Activated CD4-positive, alpha-beta T cell treated with anti-CD3 and anti-CD28 coated beads, Interleukin-10, Interleukin-2, amounts not matched to agents 100 ng/mL and 50 ng/mL, durations not matched to agents 16 hours and 8 hours (primary cell): ENCODE data around the gene EOMES.
"Not testable (repeated sequence)": the region's sequence is repeated elsewhere in the genome, so short reads cannot be mapped to it uniquely, and the experiment has no call there.

Experiments used
- DNase-seq: peaks from one replicate; pipeline ENCODE4 v3.0.0-alpha.2; 2020

Gene EOMES

DNA sequence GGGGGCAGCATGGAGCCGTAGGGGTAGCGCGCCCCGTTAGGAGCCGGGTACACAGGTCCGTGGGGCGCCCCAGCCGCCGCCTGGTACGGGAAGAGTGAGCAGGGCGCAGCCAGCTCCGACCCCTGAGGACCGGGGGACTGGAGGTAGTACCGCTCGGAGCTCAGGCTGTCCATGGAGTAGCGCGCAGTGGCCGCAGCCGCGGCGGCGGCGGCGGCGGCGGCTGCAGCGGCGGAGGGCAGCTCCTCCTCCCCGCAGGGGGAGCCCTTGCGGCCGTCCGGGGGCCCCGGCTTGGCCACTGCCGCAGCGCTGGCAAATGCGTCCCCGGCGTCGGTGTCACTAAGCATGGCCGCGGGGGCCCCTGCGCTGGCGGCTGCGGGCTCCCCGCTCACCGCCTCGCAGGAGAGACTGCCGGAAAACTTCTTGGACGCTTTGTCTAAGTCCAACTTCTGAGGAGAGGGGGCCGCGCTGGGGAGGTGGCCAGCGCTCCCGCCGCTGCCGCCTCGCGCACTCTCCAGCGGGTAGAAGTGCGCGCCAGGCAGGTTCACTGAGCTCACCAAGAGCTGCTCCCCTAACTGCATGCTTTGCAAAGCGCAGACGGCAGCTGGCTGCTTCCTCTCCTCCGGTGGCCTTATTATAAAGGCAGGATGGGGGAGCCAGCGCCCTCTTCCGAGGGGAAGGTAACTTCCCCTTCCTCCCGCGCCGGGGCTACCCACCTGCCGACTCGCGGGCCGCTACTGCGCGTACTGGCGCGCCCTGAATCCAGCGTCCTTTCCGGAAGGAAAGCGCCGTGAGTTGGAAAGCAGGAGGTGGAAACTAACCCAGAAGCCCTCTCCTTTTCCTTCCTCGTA is at the start of gene EOMES:
EOMES (minus strand) TSS at position 607 of the 848 bp plus-strand sequence; CDS start at position 578, 29 bp downstream.
- DNase-seq, result peak; percentile 82

DNA sequence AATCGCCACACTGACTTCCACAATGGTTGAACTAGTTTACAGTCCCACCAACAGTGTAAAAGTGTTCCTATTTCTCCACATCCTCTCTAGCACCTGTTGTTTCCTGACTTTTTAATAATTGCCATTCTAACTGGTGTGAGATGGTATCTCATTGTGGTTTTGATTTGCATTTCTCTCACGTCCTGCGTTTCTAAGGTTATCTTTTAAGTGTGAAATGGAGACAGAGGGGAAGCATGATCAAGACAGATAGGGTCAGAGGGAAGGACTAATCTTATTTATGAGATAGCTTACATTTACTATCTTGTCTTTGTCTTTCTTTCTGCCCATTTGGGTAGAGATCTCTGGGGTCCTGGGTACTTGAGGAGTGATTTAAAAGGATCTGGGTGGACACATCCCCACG is 48.3 kb upstream of the EOMES start:
- DNase-seq, result not testable (repeated sequence)

DNA sequence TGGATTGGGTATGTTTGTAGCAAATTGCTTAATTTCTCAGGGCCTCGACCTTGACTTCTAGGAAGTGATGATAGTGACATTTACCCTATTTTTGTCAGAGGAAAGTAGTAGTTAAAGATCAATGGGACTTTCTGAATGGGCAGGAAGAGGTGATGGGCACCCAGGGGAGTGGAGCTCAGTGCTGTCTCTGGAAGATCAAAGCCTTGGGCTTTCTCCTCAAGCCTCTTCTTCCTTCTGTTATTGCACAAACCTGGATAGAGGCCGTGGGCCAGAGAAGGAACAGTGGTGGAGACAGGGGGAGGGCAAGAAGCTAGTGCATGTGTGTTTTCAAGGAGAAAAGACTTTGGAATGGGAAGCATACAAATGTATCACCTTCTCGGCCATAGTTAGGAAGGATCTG is 44.9 kb upstream of the EOMES start:
- DNase-seq, result no peak

DNA sequence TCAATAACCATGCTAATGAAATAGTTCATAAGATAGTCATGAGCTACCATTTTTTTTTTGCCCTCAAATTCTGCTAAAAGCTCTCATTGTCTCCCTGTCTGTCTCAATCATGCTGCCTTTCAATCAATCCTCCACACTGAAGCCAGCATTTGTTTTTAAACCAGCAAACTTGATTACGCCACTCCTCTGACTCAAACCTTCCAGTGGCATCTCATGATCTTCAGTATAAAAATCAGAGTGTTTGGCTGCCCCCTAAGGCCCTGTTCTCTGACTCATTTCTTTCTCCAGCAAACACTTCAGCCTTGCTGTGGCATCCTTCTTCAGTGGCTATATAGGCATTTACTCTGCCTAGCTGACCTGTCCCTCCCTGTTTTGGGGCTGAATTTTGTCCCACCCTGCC is 36.0 kb upstream of the EOMES start:
- peak; percentile 64 for DNase-seq

DNA sequence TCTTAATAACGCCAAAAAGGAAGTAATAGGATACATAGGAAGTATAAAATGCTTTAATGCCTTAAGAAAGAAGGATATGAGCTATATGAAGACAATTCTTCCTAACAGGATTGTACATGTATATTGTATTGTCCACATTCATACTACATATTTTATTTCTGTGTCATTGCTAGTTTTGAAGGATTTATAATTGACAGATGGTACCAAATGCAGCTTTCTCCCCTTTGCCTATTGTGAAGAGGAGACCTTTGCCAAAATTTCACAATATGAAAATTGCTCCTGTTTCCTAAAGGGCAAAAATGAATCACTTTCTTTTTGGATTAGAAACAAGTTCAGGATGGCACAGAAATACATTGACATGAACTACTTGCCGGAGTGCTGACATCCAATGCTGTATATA is 34.8 kb upstream of the EOMES start:
- DNase-seq, result no peak

DNA sequence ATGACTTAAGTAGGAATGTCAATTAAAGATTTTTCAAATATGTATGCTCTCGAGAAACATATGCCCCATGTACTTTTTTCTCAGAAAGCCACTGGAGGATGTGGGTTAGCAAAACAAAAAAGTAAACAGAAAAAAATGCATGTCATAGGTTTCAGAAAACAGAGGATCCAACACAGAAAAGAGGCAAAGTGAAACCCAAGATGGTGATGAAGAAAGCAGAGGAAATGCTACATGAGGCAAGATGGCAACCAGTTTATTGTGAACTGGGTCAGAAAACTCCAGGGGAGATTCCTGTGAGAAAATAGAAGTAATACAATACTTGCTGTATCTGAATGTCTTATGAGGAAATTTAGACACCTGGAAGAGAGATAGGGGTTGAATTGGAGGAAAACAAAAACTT is 30.8 kb upstream of the EOMES start:
- peak; percentile 36 for DNase-seq

DNA sequence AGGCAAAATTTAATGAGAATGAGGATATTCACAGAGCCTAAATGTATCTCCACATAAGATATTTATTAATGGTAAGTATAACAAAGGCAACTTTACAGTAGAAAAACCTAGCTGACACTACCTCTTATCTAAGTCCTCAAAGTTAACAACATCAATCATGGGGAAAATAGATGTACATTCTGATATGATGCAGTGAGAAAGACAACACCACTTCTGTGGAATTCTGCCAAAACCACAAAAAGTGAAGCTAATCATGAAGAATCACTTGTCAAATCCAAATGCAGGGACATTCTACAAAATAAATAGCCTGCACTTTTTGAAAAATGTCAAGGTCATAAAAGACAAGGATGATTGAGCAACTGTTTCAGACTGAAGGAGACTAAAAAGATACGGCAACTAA is 27.5 kb upstream of the EOMES start:
- no peak for DNase-seq

DNA sequence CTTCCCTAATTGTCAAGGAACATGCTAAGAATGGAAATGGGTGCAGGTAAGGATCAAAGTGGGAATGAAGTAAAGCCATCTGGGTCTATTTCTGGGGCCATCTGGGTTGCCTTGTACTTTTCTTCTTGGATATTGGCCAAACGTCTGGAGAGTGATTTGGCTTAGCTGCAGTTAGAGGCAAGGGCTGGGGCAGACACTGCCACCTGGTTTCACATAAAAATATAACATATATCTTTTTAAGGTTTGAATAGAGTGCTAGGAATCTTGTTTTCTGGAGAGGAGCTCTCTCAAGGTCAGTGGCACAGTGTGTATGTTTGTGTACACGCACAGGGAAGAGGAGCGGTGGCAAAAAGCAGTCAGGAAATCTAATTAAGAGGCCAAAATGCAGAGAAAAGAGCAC is 24.7 kb upstream of the EOMES start:
- DNase-seq, result no peak

DNA sequence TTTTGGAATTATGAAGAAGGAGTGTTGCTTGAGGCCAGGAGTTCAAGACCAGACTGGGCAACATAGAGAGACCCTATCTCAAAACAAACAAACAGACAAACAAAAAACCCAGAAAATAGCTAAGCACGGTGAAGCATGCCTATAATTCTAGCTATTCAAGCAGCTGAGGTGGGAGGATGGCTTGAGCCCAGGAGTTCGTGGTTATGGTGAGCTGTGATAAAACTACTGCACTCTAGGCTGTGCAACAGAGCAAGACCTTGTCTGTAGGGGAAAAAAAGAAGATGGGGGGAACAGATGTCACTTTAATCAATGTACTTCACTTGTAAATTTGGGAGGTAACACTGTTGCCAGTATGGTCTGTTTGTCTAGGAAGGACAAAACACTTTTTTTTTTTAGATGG is 18.7 kb upstream of the EOMES start:
- no peak for DNase-seq

DNA sequence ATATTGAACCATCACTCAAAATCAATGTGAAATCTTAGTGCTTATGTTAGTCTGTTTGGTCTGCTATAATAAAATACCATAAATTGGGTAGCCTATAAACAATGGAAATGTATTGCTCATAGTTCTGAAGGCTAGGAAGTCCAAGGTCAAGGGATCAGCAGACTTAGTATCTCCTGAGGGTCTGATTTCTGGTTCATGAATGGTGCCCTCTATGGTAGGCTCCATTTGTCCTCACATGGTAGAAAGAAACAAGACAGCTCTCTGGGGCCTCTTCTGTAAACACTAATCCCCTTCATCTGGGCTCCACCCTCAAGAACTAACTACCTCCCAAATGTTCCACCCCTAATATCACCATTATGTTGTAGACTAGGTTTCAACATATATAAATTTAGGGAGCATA is 15.0 kb upstream of the EOMES start:
- DNase-seq, result no peak

DNA sequence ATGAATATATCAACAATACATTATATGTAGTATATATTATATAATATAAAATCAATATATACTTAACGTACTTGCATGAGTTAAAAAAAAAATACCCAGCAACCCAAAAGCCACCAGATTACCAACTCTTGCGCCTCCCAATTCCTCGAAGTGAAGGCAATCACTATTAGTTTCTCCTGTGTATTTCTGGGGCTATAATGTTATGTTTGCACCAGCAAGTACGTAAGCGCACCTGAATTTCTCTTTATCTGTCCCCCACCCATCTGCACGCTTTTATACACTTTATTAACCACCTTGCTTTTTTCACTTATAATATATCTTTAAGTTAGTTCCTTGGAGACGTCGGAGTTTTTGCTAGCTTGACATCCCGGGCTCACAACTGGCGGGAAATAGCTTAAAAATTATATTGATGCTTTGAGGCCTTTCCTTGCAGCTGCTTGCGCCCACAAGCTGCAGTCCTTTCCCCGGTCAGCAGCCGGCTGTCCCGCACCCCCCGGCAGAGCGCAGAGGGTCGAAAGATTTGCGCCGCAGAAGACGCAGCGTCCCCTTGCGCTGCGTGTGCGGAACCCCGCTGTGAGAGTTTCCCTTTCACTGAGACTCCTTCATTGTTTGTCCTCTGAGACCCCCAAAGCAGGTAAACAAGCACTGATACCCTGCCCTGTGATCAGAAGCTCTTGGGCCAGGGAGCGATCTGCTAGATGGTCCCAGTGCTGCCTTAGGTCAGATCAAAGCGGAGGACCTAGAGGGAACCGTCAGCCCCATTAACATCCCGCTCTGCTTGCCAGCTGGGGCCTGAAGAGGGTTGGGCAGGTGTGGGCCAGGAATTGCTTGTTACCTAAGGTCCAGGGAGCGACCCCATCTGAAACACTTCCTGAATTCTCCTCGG is 8.9 kb upstream of the EOMES start:
- DNase-seq, result no peak

DNA sequence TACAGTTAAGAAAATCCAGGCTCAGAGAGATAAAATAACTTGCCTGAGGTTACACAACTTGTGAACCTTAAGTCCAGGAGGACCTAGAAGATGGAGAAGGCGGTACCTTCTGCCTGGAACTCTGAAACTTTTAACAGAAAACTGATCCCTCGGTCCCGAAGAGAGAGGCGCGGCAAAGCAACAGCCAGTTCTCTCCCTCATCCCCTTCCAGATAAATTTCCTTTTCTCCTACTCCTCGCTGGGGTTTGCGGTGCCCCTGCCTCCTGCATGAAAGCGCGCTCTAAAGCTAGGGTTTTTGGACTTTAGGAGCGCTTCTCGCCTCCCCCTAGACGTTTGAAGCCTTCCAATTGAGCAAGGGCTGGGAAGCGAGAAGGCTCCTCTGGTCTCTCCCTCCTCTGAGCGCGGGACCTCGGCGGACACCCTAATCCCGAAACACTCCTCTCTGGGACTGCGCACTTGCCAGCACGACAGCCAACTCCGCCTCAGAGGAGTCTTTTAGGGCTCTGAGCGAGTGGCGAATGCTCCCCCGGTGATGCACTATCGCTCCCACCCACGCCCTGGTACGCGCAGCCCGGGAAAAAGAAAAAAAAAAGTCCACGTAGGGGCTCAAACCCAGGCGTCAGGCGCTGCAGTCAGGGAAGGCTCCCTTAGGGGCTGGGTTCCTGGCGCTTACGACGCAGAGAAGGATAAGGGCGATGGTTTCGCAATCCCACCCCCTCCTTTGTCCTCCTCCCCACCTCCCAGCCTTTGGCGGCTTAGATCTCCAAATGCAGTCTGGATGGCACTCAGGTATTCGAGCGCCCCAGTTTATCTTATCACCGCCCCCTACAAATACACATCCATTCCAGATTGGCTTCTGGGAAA is 7.9 kb upstream of the EOMES start:
- DNase-seq, result no peak

DNA sequence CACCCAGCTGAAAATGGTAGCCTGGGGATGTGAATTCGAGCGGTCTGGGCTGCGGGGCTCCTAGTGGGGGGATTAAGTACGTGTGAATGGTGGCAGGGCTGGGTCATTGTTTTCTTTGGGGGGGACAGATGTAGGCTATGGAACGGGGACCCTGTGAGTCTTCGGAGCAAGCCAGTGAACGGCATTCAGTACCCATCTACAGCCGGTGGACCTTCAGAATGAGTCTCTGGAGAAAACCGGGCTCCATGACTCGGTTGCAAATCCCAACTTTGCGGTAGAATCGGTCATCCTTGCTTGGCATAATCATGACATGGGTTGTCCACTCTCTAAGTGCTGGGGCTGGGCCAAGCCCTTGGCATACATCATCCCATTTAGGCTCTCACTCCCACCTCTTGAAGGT is 7.2 kb upstream of the EOMES start:
- no peak for DNase-seq

DNA sequence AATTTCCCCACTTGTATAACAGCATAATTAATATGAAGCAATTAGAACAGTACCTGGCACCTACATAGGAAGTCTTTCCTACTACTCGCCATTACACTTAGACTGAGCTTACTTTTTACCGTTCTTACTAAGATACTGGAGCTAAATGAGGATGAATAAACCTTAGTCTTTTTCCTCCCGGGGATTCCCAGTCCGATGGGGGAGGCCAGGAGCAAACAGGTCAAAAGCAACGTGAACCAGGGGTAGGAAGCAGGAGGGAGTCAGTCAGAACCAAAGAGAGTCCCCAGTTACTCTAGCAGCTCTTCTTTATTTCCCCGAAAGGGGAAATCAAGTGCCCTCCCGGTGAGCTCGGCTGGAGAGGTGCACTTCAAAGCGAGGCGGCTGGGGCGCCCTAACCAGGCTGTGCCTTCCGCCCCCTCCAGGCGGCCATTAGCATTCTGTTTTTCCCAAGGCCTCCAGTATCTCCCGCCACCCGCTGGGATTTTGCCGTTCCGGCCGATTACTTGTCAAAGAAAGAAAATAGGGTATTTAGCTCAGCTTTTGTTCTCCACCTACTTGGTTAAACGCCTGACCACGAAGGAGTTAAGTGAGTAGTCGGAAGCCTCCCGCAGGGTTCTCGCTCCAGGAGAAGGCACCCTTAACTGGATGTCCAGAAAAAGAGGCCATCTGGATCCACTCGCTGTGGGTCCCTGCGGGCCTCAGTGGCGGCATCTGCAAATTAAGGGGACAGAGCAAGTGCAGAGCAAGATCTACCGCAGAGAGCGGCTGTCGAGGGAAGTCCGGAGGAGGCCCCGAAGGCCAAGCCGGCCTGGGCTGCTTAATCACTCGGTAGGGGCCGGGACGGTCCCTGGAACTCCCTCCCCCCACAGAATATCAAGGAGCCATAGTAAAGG is 6.3 kb upstream of the EOMES start:
- DNase-seq, result no peak

DNA sequence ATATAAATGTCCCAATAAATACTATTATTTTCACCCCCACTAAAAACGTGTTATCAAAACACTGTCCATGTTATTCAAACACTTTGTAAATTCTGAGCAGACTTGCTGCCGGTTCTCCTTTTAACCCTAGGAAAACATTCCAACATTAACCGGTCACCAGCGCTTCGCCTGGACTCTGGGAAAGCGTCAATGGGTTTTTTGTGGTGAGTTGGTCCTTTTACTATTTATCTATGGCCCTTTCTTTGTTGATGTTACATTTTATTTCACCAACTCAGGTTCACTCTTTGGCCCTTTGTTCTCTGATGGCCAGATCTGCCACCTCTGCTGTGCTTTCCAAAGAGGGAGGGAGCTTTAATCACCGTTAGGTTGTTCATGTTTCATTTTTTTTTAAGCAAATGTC is 4.1 kb upstream of the EOMES start:
- no peak for DNase-seq

DNA sequence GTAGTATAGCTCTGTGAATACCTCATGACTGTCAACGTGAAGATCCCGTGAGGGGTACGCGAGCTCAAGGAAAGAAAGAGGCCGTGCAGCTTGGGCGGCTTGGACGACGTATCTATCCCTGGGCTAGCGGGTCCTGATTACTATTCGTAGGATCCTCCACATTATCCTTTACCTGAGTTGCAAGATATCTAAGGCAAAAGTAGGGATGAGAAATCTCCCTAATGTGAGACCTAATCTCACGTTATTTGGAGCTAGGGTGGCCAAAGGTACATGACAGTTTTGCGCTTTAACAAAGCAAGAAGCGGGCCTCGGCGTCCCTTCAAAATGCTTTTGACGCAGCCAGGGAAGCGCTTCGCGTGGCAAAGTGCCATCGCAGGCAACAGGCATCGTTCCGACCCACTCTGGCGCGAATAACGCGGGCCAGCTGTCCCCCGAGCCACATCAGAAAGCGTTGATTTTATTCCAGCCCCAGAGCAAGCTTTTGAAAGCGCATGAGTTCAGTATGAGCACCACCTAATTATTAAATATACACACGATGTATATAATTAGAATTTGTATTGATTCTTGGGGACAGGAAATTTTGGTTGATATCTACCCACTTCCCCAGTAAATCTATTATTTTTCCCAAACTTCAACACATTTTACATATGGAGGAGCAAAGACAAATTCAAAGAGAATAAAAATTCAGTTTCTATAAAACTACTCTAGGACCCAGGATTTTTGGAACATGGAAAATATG is 2.5 kb upstream of the EOMES start:
- DNase-seq, result no peak

DNA sequence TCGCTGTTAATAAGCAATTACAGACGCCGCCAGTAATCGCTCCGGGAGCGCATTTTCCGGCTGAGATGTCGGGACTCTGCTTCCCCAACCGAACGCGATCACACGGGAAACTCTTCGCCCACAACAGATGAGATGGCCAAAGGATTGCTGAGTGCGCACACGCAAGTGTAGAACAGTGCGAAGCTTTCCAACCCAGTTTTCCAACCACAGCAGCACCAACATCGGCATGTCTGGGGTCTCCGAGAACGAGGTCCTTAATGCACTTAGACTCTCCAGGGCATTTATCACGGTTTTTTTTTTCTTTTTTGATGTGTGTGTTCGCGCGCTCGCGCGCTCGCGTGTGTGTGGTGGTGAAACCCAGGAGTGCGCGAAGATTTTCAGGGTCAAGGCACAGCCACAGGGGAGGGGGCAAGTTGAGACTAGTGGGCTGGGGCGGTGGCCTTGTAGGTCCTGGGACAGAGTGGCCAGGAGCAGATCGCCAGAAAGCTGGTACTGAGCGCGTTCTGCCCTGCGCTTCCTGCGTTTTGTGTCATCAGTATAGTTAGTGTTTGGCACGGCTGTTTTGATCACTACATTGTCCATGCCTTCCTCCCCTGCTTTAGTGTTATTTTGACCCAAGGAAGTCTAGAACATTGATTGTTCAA is 1.8 kb upstream of the EOMES start:
- DNase-seq, result no peak

DNA sequence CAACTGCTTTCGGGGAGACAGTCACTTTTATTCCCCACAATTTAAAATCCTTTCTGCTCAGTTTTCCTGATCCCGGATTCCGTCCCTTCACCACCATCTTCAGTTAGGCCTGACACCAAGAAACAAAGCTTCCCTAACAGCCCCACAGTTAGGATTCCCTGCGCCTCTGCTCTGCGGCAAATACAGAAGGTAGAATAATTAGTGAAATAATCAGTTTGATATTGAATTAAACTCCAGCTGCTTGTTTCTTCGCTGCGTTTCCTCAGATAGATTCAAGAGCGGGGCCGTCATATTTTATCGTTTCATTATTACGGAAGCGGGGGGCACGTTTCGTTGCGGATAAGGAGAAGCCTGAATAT is 1.3 kb upstream of the EOMES start:
- no peak for DNase-seq

DNA sequence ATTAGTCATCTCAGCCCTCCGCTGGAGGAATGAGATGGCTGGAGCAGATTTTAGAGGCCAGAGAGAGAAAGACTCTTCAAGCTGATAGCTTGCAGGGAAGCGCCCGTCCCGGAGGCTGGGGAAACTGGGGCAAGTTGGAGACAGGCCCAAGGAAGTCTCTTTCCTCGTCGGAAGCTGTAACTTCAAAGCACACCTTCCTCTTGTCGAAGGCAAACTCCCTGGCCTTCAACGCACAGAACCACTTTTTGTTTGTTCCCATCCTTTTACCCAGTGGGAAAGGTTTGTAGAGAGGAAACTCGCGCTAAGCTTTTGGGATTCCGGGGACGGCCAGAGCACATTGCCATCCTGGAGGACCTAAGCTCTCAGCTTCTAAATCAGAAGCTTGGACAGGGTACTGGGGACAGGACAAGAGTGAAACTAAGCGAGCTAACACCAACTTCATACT is 900 bp upstream of the EOMES start:
- DNase-seq, result no peak

DNA sequence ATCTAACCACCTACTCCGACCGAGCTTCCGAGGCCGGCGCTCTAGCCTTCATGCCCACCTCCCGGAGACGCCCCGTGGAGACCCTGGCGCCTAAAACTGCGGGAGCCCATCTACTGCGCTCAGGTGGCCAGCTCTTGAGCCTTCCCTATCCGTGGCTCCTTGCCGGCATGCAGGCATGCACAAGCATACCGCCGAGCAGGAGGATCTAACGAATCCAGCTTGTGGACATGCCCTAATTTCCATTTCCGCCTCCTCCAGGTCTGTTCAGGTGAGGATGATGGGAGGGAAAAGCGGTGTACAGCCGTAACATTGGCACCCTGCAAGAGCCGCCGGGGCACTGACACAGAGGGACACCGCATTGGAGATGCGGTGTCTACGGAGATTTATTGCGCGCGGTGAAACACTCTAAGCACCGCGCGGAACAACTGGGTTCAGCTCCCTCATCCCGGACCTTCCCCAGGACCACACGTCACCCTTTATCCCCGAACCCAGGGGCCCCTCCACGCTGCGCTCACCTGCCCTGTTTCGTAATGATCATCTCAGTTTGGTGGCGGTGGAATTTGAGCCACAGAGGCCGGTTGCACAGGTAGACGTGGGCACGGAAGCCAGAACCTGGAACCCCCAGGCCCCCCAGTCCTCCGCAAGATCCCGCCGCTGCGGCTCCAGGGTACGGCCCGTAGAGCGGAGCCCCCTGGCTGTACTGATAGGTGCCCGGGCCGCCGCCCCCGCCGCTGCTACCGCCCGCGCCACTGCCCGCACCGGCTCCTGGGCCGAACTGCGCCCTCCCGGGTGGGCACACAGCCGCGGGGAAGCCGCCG is 1.0 kb downstream of the EOMES start:
- DNase-seq, result no peak
